Activated CD8-positive, alpha-beta memory T cell treated with anti-CD3 and anti-CD28 coated beads for 24 hours (primary cell): ENCODE data around the gene BOD1.

ENCODE experiments used
- DNase-seq: peaks from one replicate; pipeline ENCODE4 v3.0.0-alpha.2; 2020

The BOD1 gene

GRCh38 chr5:173640156-173640804 is 23.8 kb upstream of the BOD1 start:
- no peak for DNase-seq

- no peak for DNase-seq
Observed at GRCh38 chr5:173638126-173639040, 21.9 kb upstream of the BOD1 start.

DNA sequence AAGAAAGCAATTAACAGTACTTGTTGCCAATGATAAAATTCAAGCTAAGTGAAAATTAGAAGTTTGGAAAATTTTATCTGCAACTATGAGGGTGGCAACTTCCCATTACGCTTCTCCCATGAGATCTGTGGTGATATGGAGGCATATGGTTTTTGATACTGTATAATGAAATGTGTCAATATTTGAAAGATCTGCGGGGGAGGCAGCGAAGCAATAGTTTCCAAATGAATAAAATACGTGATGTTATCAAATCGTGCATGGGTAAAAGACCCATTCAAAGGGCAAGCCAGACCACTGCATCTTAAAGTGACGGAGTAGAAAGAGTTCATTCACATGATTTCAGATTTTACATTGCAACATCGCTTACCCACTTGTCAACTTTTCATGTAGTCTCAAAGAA is 20.9 kb upstream of the BOD1 start:
- DNase-seq, result no peak

GRCh38 chr5:173634465-173634983 is 18.1 kb upstream of the BOD1 start:
- no peak for DNase-seq

DNA sequence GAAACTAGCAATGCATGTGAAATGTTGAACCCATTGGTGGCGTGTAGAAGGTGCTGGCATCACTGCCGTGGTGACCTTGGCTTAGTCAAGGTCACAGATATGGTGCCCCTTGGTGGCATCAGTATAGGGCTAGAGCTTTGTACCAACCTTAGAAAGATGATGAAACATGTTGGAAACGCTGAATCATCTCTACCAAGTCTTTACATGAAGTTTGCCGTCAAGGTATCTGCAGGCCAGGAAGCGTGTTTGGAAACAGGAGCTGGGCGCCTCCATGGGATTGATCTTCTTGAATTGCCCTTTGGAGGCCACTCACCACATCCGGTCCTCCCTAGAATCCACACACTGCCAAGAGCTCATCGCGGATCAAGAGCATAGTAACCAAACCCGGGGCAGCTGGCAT is 16.9 kb upstream of the BOD1 start:
- no peak for DNase-seq

DNA sequence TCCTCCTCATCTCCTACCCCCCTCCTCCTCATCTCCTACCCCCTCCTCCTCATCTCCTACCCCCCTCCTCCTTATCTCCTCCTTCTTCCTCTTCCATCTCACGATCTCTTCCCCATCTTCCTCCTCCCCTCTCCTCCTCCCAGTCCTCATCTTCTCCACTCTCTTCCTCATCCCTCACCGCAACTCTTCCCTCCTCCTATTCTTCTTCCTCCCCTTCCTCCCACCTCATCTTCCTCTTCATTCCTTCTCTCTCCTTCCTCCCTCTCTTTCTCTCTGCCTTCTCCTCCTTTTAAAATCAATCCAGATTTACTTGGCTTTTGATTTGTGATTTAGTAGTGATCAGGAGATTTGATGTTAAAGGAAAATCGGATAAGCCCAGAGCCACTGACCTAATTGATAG is 15.0 kb upstream of the BOD1 start:
- DNase-seq, result no peak

- DNase-seq, result no peak
Observed at GRCh38 chr5:173630724-173631365, 14.4 kb upstream of the BOD1 start.

- no peak for DNase-seq
Observed at GRCh38 chr5:173629628-173630027, 13.2 kb upstream of the BOD1 start.

GRCh38 chr5:173628501-173628900 is 12.1 kb upstream of the BOD1 start:
- no peak for DNase-seq

- no peak for DNase-seq
Observed at GRCh38 chr5:173627860-173628392, 11.5 kb upstream of the BOD1 start.

DNA sequence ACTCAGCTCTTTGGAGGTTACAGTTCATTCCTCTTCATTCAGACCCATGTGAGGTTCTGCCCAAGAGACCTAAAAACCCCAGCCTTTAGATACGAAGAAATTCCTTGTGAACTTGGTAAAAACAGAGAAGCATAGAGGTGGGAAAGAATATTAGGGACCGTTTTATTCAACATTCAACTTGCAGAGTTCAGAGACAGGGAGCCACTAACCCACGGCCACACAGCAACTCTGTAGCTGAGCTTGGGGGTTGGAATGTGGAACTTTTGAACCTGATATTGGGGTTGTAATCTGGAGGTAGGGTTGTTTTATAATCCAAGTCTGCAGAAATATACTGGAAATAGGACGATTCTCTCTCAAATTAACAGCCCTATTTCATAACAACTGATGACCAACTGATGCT is 10.8 kb upstream of the BOD1 start:
- DNase-seq, result no peak

GRCh38 chr5:173626505-173626820 is 10.0 kb upstream of the BOD1 start:
- DNase-seq, result no peak

GRCh38 chr5:173625673-173626504 is 9.4 kb upstream of the BOD1 start:
- DNase-seq, result no peak

GRCh38 chr5:173625261-173625660 is 8.8 kb upstream of the BOD1 start:
- no peak for DNase-seq

GRCh38 chr5:173624282-173624681 is 7.8 kb upstream of the BOD1 start:
- DNase-seq, result no peak

DNA sequence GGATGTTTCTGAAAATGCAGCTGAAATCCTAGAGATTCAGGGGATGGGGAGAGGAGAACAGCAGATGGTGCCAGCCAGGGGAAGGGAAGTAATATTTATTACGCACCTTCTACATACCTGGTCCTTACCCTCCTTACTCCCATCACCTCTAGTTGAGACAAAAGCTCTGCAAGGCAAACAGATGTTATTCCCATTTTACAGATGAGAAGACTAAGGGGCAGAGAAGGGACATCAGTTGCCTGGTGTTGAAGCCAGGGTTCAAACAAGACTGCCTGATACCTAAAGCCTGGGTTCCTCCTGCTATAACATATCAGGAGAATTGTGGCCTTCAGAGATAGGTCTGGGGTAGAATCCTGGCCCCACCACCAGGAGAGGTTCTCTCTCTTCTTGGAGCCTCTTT is 7.3 kb upstream of the BOD1 start:
- DNase-seq, result no peak

- DNase-seq, result no peak
Observed at GRCh38 chr5:173623296-173623771, 6.9 kb upstream of the BOD1 start.

DNA sequence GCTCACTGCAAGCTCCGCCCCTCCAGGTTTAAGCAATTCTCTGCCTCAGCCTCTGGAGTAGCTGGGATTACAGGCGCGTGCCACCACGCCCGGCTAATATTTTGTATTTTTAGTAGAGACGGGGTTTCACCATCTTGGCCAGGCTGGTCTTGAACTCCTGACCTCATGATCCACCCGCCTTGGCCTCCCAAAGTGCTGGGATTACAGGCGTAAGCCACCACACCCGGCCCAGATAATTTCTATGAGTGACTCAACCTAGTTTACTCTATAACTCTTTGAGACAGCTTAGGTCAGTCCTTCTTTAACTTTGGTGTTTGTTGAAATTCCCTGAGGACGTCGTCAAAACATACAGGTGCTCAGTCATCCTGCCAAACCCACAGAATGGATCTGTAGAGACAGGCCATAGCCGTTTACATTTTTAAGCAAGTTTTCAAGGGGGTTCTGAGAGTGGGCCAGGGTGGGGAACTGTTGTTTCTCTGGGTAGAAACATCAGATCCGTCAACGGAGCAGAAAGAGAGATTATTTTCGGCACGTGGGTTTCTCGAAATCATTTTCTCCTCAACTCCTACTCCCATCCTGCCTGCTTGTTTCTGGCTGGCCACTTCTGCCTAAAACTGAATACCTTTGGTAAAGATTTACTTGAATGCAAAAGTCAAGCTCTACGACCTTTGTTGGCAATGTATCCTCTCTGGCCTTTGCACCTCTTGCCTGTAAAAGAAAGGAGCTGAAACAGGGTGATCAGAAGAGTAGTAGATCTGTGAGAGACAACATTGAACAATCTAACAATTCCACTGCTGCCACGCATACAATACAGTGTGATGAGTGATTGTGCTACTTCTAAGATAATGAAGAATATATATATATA is 6.0 kb upstream of the BOD1 start:
- no peak for DNase-seq

- DNase-seq, result no peak
Observed at GRCh38 chr5:173620784-173621183, 4.3 kb upstream of the BOD1 start.

GRCh38 chr5:173618927-173619519 is 2.6 kb upstream of the BOD1 start:
- no peak for DNase-seq
